Measurements from ENCODE around the gene LYZL1.
"Not testable (repeated sequence)": the region's sequence is repeated elsewhere in the genome, so short reads cannot be mapped to it uniquely, and the experiment has no call there.

Gene LYZL1

DNA sequence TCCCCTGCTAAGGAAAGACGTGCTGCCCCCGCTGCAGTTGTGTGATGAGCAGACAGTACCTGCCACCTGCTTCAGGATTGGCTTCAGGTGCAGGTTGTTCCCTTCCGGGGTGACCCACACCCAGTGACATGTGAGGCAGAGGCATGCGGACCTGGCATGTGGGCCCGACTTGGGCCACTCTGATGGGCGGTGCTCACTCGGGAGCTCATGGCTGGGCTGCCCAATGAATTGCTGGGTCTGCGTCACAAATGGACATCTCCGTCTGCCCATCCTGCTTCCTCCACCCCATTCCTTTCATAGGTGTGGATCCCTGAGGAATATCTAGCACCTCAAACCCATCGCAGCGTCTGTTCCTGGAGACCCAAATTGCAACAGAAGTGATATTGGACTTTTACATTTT, 19.3 kb downstream of the LYZL1 start:
- not testable (repeated sequence) for DNase-seq

DNA sequence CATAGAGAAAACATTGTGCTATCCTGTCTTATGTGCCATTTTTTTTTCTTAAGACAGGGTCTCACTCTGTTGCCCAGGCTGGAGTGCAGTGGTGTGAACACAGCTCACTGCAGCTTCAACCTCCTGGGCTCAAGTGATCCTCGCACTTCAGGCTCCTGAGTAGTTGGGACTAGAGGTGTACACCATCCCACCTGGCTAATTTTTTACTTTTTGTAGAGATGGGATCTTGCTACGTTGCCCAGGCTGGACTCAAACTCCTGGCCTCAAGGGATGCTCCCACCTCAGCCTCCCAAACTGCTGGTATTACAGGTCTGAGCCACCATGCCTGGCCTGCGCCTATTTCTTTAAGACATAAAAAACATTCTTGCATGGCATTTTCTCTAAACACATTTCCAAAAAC, 20.6 kb downstream of the LYZL1 start:
- DNase-seq = no peak

DNA sequence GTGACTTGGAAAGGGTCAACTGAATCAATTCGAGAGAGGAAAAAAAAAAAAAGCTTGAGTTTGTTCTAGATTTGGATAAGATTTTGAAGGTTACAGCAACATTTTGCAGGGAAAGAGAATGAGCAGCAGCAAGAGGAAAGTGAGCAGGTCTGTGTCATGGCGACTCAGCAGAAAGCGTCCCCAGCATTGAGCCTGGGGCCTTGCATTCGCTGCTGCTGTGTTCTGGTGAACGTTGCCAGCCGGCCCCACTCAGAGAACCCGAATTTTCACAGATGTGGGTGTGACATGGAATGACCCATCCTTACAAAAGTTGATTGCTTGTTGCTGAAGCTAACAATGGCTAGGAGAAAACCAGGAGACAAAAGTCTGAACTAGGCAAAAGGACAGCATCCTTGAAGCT, 21.6 kb downstream of the LYZL1 start:
- not testable (repeated sequence) for DNase-seq

DNA sequence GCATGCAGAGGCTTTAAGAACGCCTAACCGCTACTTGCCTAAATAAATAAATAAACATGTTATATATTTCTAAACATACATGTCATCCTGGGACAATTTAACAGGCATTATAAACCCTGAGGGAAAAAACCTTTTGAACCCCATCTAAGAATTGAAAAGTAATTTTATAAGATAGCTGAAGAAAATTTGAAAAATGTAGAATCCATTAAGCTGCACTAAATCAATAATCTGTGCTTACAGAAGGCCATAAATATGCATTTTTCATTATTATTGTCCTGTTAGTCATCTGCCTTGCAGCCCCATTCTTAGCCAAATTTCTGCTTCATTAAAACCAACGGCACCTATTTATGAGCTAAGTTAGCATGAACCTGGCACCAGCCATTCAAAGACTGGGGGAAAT, 24.2 kb downstream of the LYZL1 start:
- no peak for DNase-seq

DNA sequence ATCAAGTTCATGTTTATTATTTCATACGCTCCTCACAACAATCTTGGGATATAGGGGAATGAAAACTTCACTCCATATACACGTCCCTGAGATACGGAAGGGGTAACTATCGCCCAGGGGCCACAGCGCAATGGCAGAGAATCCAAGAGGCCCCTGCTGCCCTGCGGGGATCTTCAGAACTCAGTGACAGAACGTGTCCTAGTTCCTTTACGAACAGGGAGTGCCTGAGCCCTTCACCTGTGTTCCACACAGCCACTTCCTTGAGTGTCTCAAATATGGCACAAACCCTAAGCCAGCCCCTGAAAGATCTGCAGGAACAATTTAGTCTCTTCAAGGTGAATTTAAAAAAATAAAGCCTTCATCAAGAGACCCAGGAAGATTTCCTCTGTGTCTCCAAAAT, 25.9 kb downstream of the LYZL1 start:
- DNase-seq = no peak

DNA sequence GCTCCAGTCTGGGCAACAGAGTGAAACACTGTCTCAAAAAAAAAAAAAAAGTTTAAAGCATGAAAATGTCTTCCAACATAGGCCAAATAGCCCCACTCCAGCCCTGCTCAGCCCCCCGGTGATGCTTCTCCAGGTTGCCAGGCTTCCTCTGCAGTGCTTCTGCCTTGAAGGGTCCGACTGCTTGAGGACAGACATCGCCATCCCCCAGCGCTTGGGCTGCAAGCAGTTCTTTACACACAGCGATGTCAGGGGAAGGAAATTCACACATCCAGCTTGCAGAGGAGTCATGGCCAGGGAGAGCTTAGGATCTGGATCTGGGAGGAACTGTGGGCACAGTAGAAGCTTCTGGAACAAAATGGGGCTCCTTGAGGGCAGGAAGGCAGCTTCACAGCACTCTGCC, 26.9 kb downstream of the LYZL1 start:
- no peak for DNase-seq

DNA sequence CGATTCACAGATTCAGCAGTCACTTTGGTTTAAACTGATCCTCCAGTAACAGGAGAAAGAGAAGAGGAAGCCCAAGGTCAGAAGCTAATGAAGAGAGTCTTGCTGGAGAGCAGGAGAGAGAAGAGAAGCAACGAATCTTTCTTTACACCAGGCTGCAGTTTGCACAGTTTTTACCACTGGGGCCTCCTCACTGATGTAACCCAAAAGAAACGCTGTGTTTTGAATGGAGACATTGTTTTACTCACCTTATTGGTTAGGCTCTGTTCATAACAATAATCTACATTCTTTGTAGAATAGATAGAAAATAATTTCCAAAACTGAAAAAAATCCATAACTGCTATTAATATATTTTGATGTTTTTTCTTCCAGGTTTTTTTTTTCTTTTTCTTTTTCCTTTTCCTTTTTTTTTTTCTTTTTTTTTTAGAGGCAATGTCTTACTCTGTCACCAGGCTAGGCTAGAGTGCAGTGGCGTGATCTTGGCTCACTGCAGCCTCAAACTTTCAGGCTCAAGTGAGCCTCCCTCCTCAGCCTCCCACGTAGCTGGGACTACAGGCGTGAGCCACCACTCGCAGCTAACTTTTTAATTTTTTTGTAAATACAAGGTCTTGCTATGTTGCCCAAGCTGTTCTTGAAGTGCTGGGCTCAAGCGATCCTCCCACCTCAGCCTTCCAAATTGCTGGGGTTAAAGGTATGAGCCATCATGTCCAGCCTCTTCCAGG, 27.6 kb downstream of the LYZL1 start:
- no peak for DNase-seq

DNA sequence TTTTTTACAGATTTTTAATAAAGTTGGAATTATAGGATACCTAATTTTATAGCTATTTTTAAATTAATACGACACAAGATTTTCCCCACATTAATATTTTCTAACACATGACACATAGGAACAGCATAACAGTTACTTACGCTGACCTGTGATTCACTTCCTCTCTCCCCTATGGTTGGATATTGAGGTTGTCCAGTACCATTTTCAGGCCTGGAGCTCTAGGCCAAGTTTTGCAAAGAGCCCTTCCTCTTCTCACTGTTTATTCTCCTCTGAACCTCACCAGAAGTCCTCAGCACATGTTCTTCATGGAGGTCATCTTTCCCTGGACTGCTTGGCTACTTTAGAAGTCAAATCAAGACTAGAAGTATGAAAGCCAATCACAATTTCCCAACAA, 28.2 kb downstream of the LYZL1 start:
- no peak for DNase-seq

DNA sequence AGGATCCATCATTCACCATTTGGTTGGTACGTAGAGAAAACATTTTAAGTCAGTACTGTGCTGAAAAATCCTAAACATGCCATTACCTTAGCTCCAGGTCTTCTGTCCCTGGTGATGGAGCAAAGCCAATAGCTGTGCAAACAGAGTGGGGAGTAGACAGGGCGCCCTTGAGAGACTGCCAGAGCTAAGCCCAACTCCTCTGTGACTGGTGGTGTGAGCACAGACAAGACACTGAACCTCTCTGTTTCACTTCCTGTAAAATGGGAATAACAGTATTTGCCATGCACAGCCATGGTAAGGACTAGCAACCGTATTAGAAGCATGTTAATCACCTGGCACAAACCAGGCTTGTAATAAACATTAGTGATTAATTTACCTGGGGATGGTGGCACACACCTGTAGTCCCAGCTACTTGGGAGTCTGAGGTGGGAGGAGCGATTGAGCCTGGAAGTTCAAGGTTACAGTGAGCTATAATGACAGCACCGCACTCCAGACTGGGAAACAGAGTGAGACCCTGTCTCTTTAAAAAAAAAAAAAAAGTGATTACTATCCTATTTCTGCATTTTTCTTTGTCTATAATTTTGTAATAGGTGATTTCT, 28.7 kb downstream of the LYZL1 start:
- no peak for DNase-seq

DNA sequence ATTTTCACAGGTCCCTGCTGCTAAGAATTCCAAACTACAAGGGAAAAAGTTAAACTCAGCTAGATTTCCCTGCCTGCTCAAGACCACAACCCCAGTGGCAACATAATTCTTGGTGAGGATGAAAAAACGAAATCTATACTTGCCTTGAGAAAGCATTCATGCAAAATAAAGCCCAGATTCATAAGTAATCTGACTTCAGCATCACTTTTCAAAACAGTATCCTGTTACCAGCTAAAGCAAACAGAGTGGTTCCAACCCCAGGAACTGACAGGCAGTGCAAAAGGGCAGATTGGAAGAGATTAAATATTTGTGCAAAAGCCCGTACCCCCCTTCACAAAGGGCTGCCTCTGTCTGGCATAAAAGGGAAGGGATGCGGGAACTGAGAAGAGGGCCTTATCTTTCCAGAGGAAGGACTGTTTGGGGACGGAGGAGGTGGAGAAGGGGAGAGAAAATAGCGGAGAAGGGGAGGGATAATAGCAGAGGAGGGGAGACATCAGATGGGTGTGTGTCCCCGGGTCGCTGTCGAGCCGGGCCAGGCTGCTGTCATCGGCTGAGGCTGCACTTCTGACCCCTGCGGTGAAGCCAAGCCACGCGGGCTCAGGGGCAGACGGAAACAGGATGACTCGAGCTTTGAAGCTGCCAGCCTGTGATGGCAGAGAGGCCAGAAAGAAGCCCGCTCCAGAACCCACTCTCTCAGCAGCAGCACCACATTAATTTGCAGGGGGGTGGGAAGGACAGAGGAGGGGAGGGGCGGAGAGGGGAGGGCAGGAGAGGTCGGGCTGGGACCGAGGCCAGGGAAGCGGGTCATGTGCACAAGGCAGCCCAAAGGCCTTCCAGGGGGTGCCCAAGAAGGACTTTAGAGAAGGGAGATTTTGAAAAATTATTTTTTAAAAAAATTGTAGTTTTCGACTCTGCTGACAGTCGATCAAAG, 29.5 kb downstream of the LYZL1 start:
- DNase-seq = peak in 6 of 14 donors; percentile 1 to 49 (median 12)

DNA sequence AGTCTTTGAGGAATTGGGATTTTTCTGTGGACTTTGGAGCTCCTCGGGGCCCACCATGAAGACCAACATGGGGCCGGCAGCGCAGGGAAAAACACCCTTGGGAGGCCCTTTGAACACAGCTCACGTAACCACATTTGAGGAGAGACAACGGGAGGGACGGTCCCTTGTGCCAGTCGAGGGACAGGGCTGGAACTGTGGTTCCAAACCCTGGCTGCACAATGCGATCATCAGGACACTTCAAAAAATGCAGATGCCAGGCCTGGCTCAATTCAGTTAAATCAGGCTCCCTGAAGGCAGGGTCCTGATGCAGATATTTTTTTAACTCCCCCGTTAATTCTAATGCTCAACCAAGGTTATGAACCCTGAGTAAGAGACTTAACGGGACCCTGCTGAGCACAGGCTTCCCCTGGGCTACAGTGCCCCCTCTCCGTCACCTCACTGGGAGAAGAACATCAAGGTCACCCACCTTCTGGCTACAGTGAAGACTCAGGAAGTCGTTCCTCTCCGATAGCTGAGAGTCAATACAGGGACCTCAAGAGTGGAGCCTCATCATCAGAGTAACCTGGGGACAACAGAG, 30.4 kb downstream of the LYZL1 start:
- no peak for DNase-seq

DNA sequence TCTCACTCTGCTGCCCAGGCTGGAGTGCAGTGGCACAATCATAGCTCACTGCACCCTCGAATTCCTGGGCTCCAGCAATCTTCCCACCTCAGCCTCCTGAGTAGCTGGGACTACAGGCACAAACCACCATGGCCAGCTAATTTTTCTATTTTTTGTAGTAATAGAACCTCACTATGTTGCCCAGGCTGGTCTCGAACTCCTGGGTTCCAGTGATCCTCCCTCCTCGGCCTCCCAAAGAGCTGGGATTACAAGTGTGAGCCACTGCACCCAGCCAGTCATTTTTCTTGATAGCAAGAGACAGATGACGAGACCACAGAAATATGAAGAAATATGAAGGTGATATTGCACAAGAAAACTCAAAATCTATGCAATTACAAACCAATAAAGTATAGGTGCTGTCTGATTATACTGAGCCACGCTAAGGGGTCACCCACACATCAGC, 31.8 kb downstream of the LYZL1 start:
- not testable (repeated sequence) for DNase-seq

DNA sequence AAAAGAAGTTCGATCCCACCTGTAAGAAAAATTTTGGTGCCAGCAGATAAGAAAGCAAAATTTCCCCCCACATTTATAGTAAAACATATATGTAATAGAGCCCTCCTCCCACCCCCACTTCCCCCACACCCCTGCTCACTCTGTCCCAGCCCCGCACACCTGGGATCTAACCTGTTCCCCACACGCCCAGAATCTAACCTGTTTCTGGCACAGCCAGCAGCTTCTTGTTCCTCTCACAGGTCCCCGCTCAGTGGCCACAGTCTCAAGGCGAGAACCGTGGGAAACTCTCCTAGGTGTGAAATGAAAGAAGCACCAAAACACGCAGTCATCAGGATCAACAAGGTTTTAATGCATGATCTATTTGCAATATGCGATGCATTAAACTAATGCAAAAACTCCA, 32.8 kb downstream of the LYZL1 start:
- DNase-seq = no peak

DNA sequence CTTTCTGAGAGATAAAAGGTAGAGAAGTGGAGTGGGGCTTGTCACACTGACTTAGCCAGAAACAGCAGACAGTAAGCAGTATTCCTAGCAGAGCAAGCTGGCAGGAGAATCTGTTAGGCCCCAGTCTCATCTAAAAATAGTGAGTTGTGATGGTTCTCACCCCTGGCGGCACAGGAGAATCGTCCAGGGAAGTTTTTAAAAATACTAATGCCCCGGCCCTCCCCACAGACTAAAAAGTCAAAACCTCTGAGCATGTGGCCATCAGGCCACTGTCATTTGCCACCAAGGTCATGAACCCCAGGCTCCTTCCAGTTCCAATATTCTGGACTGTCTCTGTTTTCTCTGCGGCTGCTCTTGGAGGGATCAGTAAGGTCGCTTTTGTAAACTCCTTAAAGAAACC, 34.0 kb downstream of the LYZL1 start:
- no peak for DNase-seq

DNA sequence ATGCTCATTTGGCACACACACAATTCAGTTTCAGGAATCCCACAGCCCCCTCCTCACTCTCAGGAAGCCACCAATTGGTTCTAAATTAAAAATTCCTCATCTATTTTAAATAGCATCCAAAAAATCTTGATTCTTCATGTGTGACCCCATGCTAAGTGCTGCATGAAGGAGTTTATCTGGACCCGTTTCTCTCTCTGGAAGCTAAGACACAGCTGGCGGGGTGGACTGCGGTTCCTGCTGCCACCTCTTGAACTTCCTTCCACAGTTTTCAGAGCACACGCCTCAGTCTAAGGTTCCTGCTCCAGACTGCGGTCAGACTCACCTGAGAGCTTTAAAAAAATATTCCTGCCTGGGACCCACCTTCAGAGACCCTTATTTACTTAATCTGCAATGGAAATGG, 34.5 kb downstream of the LYZL1 start:
- DNase-seq = no peak

DNA sequence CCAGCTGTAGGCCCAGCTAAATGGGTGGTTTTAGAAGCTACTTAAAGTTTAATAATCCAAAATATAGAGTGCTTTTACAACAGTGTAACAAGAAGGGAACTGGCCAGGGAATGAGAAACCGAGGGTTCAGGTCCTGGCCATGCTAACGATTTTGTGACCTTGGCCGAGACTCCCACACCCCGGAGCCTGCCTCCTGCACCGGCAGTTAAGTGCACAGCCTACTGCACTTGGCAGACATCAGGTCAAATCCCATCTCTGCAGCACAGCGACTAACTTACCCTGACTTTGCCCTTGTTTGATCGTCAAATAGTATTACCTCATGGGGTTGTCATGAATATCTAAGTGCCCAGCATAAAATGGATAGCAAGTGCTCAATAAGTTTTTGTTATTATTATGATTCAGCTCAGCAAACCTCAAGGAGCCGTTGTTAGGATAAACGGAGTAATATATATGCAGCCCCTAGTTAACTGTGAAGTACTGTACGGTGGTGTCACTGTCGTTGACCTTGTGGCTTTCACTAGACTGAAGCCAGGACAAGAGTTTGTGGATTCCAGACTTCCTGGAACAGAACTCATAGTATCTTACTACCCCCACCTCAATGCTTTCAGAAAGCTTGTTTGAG, 35.5 kb downstream of the LYZL1 start:
- DNase-seq = no peak

DNA sequence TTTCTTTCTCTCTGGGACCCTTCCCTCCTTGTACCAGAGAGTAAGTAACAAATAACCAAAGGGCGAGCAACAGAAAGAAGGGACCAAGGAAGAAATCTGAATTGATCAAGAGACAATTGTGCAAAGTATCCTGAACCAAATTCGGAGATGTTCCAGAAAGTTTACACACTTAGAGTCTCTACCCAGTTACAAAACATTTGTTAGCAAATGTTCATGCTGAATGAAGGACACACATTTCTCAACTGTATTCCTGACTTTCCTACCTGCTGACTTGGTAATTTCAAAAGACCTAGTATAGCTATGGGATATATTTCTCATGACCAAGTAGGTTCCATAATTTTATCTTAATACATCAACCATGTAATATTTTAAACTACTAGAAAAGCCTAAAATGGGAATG, 37.4 kb downstream of the LYZL1 start:
- no peak for DNase-seq

DNA sequence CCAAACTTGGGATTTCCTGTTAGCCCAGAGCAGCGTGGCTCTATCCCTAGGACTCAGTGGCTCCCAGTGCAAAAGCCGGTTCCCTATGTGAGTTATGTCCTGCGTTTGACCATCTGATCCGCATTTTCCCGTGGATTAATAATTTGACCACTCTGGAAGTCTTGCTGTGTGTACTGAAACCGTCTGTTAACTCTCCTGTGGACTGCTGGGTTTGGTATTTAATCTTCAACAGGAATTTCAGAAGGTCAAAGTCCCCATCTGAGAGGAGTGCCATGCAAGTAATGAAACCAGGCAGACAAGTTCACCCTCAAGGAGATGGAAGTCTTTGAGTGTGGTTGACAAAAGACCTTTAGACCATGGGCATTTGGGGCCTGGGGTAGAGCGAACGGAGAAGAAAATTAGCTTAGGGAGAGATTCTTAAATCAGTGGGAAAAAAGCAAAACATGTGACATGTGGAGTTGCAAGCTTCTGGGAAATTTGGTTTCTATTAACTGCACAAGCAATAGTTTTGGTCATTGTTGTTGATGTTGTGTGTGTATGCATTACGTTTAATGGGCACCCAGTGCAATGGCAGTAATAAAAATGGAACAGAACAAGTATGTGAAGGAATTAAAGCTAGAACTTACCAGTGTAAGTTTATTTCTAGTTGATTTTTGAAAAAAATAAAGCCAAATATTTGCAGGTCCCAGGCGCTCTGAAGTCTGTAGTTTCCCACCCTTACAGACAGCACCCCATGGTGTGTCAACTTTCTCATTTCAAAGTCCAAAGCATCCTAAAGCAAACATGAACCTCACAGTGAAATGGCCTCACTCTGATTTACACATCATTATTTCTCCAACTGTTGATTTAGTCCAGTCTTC, 38.2 kb downstream of the LYZL1 start:
- DNase-seq = peak in 1 of 14 donors; percentile 0

DNA sequence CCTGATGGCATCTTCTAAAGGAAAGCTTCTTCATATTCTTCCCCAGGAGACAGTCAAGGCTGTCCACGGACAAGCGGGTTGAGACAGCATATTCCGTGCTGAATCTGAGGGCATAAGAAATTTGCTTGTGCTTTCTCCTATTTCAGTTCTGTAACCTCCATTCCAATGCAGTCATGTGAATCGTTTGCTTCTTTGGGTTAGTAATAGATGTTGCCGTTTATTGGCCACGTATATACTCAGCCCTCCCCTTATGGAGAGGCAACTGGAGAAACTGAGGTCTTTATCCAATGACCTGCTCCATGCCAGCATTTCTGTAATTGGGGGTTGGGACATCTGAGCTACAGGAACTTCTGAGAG, 38.9 kb downstream of the LYZL1 start:
- DNase-seq = no peak

DNA sequence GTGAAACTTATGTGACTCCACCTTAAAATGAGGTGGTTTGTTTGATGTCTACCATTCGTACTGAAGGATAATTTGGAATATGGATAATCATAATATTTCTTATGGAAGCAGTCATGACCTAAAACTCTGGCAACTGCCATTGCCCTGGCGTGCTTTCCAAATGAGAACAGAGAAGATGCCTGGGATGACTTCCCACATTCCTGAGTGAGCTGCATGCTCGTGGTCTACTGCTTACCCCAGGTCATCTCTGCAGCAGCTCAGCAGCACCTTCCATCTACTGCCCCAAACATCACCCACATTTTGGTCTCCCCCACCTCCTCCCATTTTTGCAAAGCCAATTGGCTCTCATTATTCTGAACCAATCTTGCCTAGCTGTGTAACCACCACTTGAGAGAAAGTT, 40.1 kb downstream of the LYZL1 start:
- DNase-seq = no peak

DNA sequence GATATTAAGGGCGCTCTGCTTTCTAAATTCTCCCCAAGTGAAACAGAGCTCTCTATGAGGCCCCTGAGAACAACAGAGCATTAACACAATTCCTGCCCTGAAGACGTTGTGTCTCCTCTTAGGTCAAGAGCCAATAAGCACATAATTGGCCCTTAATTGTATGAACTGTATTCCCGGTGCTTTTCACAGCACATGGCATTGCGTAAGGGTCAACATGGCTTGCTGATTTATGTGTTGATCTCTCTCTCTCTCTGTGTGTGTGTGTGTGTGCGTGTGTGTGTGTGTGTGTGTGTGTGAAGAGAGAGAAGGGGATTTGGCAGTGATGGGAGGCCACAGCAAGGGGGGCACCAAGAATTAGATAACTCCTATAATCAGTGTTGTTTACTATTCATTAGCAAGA, 40.5 kb downstream of the LYZL1 start:
- DNase-seq = no peak

Data from C1 segment of cervical spinal cord (tissue), 14 donors.